Stimulated activated CD4-positive, alpha-beta T cell treated with anti-CD3 and anti-CD28 coated beads, TNF-alpha, amount 100 ng/mL, for 24 hours (primary cell): Measurements from ENCODE around the gene FRAS1.
"Not testable (repeated sequence)": the region's sequence is repeated elsewhere in the genome, so short reads cannot be mapped to it uniquely, and the experiment has no call there.

Source experiments
- DNase-seq, 3 experiments: peaks; one replicate each; pipeline ENCODE4 v3.0.0-alpha.2; 2020; ENCODE audit warnings: low read depth in 3 of 3

Gene FRAS1

GRCh38 chr4:78322032-78322431, 264.9 kb downstream of the FRAS1 start:
- DNase-seq, result no peak

GRCh38 chr4:78323439-78323838, 266.3 kb downstream of the FRAS1 start:
- no peak for DNase-seq

GRCh38 chr4:78324625-78325024, 267.5 kb downstream of the FRAS1 start:
- no peak for DNase-seq

GRCh38 chr4:78325271-78326157, 268.4 kb downstream of the FRAS1 start:
- no peak for DNase-seq

- DNase-seq, result not testable (repeated sequence)
Measured at GRCh38 chr4:78328591-78328990, 271.5 kb downstream of the FRAS1 start.

GRCh38 chr4:78331186-78331585, 274.1 kb downstream of the FRAS1 start:
- no peak for DNase-seq

GRCh38 chr4:78331965-78332364, 274.8 kb downstream of the FRAS1 start:
- DNase-seq, result no peak

- no peak for DNase-seq
Measured at GRCh38 chr4:78332976-78333375, 275.9 kb downstream of the FRAS1 start.

GRCh38 chr4:78336093-78336943, 279.2 kb downstream of the FRAS1 start:
- DNase-seq, result no peak

GRCh38 chr4:78337244-78338020, 280.3 kb downstream of the FRAS1 start:
- no peak for DNase-seq

GRCh38 chr4:78342125-78342524, 285.0 kb downstream of the FRAS1 start:
- DNase-seq, result no peak

- no peak for DNase-seq
Measured at GRCh38 chr4:78343682-78344081, 286.6 kb downstream of the FRAS1 start.

GRCh38 chr4:78345237-78345636, 288.1 kb downstream of the FRAS1 start:
- no peak for DNase-seq

- DNase-seq, result no peak
Measured at GRCh38 chr4:78346222-78346621, 289.1 kb downstream of the FRAS1 start.

GRCh38 chr4:78347527-78347926, 290.4 kb downstream of the FRAS1 start:
- DNase-seq, result no peak

GRCh38 chr4:78353921-78354320, 296.8 kb downstream of the FRAS1 start:
- no peak for DNase-seq

GRCh38 chr4:78354782-78355181, 297.7 kb downstream of the FRAS1 start:
- no peak for DNase-seq

GRCh38 chr4:78355306-78355705, 298.2 kb downstream of the FRAS1 start:
- no peak for DNase-seq

GRCh38 chr4:78356251-78356786, 299.2 kb downstream of the FRAS1 start:
- no peak for DNase-seq

- no peak for DNase-seq
Measured at GRCh38 chr4:78357122-78357521, 300.0 kb downstream of the FRAS1 start.

GRCh38 chr4:78360466-78360865, 303.3 kb downstream of the FRAS1 start:
- no peak for DNase-seq
